Keratinocyte (primary cell): ENCODE data around the gene GPRASP3.

Experiments used
- CTCF ChIP-seq, 3 experiments: IDR thresholded peaks in 1 of 3; conservative IDR thresholded peaks in 1 of 3; optimal IDR thresholded peaks in 1 of 3; 2 replicates in 2 of 3; 3 replicates in 1 of 3; pipeline versions ENCODE3 to v1.5.1; 2011; ENCODE audit warnings: low read length in 3 of 3, mild to moderate bottlenecking in 3 of 3, moderate library complexity in 2 of 3, control low read depth in 1 of 3, inconsistent platforms in 1 of 3; ENCODE audit not compliant: insufficient read depth in 2 of 3; ENCODE audit errors: extremely low read depth in 1 of 3
- EZH2 ChIP-seq: IDR thresholded peaks from one replicate; pipeline ENCODE4 v1.6.1; 2012; ENCODE audit warnings: inconsistent platforms, mild to moderate bottlenecking, low read length, moderate library complexity

- TF ChIP-seq CTCF (optimal IDR thresholded peaks at IDR 0.05 in 1 of 3, IDR thresholded peaks at IDR 0.05 in 1 of 3, conservative IDR thresholded peaks at IDR 0.05 in 1 of 3; ENCODE audit: extremely low read depth in 1 of 3, insufficient read depth in 2 of 3, low read length in 3 of 3), result peak; percentile 51 to 56 (median 52)
- TF ChIP-seq EZH2, result no peak
These were observed 7.4 kb upstream of the GPRASP3 start for GRCh38 chrX:102712981-102713625.
